Measurements from ENCODE around the gene TRIM25.

TRIM25 gene

DNA sequence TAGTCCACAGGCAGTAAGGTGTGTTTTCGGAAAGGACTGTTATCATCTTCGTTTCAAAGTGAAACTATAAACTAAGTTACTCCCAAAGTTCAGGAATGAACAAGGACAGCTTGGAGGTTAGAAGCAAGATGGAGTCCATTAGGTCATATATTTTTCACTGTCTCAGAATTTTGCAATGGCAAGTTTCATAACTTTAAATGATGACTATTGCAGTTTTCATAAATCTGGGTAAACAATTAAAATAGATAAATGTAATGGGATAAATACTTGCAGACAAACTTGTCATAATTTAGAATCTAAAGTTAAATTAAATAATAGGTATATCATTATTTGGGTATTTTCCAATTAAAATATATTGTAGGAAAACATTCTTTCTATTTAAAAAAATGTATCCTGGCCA is 14.7 kb upstream of the TRIM25 start (continued):
- TF ChIP-seq, protein P1, sequence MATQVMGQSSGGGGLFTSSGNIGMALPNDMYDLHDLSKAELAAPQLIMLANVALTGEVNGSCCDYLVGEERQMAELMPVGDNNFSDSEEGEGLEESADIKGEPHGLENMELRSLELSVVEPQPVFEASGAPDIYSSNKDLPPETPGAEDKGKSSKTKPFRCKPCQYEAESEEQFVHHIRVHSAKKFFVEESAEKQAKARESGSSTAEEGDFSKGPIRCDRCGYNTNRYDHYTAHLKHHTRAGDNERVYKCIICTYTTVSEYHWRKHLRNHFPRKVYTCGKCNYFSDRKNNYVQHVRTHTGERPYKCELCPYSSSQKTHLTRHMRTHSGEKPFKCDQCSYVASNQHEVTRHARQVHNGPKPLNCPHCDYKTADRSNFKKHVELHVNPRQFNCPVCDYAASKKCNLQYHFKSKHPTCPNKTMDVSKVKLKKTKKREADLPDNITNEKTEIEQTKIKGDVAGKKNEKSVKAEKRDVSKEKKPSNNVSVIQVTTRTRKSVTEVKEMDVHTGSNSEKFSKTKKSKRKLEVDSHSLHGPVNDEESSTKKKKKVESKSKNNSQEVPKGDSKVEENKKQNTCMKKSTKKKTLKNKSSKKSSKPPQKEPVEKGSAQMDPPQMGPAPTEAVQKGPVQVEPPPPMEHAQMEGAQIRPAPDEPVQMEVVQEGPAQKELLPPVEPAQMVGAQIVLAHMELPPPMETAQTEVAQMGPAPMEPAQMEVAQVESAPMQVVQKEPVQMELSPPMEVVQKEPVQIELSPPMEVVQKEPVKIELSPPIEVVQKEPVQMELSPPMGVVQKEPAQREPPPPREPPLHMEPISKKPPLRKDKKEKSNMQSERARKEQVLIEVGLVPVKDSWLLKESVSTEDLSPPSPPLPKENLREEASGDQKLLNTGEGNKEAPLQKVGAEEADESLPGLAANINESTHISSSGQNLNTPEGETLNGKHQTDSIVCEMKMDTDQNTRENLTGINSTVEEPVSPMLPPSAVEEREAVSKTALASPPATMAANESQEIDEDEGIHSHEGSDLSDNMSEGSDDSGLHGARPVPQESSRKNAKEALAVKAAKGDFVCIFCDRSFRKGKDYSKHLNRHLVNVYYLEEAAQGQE (tag by site-specific recombination; IDR thresholded peaks at IDR 0.05) = no peak
- TF ChIP-seq ZBTB21 (tag by site-specific recombination; IDR thresholded peaks at IDR 0.05) (no peak), ZFP41 (tag by site-specific recombination; IDR thresholded peaks at IDR 0.05; ENCODE audit: borderline replicate concordance) (no peak), ZNF521 (tag by site-specific recombination; IDR thresholded peaks at IDR 0.05) (no peak), ZNF324 (tag by site-specific recombination; IDR thresholded peaks at IDR 0.05) (no peak), ZNF350 (tag by site-specific recombination; IDR thresholded peaks at IDR 0.05) (no peak), ZNF621 (tag by site-specific recombination; IDR thresholded peaks at IDR 0.05) (no peak)
- TF ChIP-seq, protein P2, sequence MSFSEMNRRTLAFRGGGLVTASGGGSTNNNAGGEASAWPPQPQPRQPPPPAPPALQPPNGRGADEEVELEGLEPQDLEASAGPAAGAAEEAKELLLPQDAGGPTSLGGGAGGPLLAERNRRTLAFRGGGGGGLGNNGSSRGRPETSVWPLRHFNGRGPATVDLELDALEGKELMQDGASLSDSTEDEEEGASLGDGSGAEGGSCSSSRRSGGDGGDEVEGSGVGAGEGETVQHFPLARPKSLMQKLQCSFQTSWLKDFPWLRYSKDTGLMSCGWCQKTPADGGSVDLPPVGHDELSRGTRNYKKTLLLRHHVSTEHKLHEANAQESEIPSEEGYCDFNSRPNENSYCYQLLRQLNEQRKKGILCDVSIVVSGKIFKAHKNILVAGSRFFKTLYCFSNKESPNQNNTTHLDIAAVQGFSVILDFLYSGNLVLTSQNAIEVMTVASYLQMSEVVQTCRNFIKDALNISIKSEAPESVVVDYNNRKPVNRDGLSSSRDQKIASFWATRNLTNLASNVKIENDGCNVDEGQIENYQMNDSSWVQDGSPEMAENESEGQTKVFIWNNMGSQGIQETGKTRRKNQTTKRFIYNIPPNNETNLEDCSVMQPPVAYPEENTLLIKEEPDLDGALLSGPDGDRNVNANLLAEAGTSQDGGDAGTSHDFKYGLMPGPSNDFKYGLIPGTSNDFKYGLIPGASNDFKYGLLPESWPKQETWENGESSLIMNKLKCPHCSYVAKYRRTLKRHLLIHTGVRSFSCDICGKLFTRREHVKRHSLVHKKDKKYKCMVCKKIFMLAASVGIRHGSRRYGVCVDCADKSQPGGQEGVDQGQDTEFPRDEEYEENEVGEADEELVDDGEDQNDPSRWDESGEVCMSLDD (tag by site-specific recombination; IDR thresholded peaks at IDR 0.05) = no peak

DNA sequence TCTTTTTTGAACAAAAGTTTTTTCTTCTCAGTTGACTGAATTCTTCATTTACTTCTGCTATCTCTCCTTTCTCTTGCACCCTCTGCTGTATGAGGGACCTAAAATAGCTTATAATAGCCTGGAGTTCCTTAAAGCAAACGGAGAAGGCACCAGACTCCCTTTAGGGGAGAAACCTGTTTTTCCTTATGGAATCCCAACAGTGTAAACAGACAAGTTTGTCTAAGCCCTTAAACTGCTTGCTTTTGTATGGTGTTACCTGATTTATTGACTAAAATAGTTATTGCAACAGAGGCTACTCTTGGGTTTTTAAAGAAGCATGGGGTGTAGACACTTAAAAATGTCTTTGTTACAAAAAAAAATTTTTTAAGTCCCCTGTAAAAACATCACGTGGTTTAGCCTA is 12.9 kb upstream of the TRIM25 start:
- Histone ChIP-seq H3K4me1 (ENCODE audit: control insufficient read depth, insufficient read depth, low read length) (no peaks in the 10 kb centered on the region), H3K4me3 (ENCODE audit: low read depth, low read length) (no peak overlapping the region), H3K9me3 (ENCODE audit: control insufficient read depth, insufficient read depth, low read depth, low read length) (no peaks in the 10 kb centered on the region), H3K36me3 (ENCODE audit: control insufficient read depth in 2 of 2, insufficient read depth in 1 of 2, low read length in 2 of 2) (no peaks in the 10 kb centered on the region), H3K27ac (ENCODE audit: extremely low read depth, low read depth, low read length) (no peak overlapping the region)
- TF ChIP-seq, protein P3, sequence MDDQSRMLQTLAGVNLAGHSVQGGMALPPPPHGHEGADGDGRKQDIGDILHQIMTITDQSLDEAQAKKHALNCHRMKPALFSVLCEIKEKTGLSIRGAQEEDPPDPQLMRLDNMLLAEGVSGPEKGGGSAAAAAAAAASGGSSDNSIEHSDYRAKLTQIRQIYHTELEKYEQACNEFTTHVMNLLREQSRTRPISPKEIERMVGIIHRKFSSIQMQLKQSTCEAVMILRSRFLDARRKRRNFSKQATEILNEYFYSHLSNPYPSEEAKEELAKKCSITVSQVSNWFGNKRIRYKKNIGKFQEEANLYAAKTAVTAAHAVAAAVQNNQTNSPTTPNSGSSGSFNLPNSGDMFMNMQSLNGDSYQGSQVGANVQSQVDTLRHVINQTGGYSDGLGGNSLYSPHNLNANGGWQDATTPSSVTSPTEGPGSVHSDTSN (CRISPR knock-in tag; IDR thresholded peaks at IDR 0.05) = no peak
- TF ChIP-seq HOXC10 (CRISPR knock-in tag; IDR thresholded peaks at IDR 0.05) (no peak), ZBTB1 (tag by site-specific recombination; IDR thresholded peaks at IDR 0.05) (no peak), ZNF341 (tag by site-specific recombination; IDR thresholded peaks at IDR 0.05; ENCODE audit: low read depth) (no peak), ZNF146 (tag by site-specific recombination; IDR thresholded peaks at IDR 0.05) (no peak), FEZF1 (tag by site-specific recombination; IDR thresholded peaks at IDR 0.05) (no peak)
- TF ChIP-seq, protein P4, sequence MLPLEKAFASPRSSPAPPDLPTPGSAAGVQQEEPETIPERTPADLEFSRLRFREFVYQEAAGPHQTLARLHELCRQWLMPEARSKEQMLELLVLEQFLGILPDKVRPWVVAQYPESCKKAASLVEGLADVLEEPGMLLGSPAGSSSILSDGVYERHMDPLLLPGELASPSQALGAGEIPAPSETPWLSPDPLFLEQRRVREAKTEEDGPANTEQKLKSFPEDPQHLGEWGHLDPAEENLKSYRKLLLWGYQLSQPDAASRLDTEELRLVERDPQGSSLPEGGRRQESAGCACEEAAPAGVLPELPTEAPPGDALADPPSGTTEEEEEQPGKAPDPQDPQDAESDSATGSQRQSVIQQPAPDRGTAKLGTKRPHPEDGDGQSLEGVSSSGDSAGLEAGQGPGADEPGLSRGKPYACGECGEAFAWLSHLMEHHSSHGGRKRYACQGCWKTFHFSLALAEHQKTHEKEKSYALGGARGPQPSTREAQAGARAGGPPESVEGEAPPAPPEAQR (tag by site-specific recombination; IDR thresholded peaks at IDR 0.05) = no peak
- TF ChIP-seq, protein P5, sequence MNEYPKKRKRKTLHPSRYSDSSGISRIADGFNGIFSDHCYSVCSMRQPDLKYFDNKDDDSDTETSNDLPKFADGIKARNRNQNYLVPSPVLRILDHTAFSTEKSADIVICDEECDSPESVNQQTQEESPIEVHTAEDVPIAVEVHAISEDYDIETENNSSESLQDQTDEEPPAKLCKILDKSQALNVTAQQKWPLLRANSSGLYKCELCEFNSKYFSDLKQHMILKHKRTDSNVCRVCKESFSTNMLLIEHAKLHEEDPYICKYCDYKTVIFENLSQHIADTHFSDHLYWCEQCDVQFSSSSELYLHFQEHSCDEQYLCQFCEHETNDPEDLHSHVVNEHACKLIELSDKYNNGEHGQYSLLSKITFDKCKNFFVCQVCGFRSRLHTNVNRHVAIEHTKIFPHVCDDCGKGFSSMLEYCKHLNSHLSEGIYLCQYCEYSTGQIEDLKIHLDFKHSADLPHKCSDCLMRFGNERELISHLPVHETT (tag by site-specific recombination; IDR thresholded peaks at IDR 0.05) = no peak
- CTCF ChIA-PET = interaction anchor here (1.0 to 2.5 kb wide), 2 partner anchors 83 to 107 kb away, joined by 4 to 7 read pairs; no protein-coding TSS in a partner anchor
- POLR2A ChIA-PET = no interaction called here
